ENCODE data around the gene OR10J4.

DNA sequence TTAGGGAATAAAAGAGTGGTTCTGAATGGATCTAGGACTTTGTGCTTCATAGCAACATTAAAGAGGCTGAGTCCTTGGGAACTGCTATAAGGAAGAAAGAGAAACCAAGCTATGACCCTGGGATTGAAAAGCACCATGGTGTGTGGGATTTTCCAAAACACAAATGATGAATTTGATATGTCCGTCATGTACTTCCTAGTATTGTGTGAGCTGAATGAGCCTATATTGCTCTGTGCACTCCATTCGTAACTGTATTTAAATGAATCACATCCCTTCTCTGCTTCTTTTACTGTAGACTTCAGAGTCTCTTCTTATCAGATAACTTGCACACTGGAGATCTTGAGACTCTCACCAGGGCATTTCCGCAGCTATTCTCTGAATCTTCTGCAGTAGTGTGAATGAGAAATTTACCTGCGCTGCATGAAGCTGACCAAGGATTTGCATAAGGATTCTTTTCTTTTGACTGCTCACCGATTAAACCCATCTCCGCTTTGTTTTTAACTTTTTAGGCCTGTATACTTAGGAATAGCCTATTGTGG is 23.1 kb upstream of the OR10J4 start:
- TF ChIP-seq POLR2AphosphoS5 (IDR thresholded peaks at IDR 0.05): no peak
- TF ChIP-seq EP300 (IDR thresholded peaks at IDR 0.05): no peak

All from gastroesophageal sphincter (tissue), 2 donors.